Adrenal gland (tissue), 5 donors: Measurements from ENCODE around the gene MAGI2.

Experiments
- POLR2A ChIP-seq, 2 donors: fragments of 450-650 bp; IDR thresholded peaks; one replicate each; pipeline ENCODE4 v1.6.1; 2017; ENCODE audit warnings: antibody characterized with exemption in 2 of 2, mild to moderate bottlenecking in 2 of 2, moderate library complexity in 1 of 2
- TF ChIP-seq, protein P1 (sequence below), 6 experiments: fragments of 450-650 bp in 4 of 6; fragments of 200-600 bp in 2 of 6; sonication (generic) in 1 of 6; IDR thresholded peaks; 1 replicate in 5 of 6; 2 replicates in 1 of 6; pipeline versions ENCODE4 v1.5.1 to v1.8.0; 2016 to 2021; ENCODE audit warnings: antibody characterized with exemption in 6 of 6, mild to moderate bottlenecking in 2 of 6, moderate library complexity in 1 of 6
- donor health status: DM: no; HTN: no; CAD: no.

DNA sequence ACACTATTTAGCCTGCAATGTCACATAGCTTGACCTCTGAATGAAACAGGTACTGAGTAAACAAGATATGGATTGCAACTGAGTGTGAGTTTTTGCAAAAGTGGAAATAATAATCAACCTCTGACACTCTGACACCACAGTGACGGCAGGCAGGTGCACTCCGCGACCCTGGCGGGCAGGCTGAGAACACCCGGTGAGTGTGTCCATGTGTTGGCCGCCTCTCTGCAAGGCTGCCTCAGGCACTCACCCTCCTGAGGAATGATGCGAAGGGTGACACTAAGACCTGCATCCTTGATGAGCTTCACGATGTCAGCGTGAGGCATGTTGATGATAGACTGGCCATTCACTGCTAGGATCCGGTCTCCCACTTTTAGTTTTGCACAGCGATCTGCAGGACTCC lies 1318.7 kb downstream of the MAGI2 start:
- TF ChIP-seq, protein P1, sequence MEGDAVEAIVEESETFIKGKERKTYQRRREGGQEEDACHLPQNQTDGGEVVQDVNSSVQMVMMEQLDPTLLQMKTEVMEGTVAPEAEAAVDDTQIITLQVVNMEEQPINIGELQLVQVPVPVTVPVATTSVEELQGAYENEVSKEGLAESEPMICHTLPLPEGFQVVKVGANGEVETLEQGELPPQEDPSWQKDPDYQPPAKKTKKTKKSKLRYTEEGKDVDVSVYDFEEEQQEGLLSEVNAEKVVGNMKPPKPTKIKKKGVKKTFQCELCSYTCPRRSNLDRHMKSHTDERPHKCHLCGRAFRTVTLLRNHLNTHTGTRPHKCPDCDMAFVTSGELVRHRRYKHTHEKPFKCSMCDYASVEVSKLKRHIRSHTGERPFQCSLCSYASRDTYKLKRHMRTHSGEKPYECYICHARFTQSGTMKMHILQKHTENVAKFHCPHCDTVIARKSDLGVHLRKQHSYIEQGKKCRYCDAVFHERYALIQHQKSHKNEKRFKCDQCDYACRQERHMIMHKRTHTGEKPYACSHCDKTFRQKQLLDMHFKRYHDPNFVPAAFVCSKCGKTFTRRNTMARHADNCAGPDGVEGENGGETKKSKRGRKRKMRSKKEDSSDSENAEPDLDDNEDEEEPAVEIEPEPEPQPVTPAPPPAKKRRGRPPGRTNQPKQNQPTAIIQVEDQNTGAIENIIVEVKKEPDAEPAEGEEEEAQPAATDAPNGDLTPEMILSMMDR (IDR thresholded peaks at IDR 0.05) = no peak
- no peak for TF ChIP-seq POLR2A (IDR thresholded peaks at IDR 0.05)
